ENCODE measurements around the gene MTERF4.

MTERF4 gene

GRCh38 chr2:241141214-241141770 is 39.2 kb upstream of the MTERF4 start:
- Histone ChIP-seq H3K27me3 (ENCODE audit: control insufficient read depth, insufficient read depth, low read length) (no peaks in the 10 kb centered on the region), H3K36me3 (ENCODE audit: insufficient read depth, low read length) (peaks cover 3% of the 10 kb centered on the region), H3K4me3 (ENCODE audit: low read length) (no peak overlapping the region), H3K4me1 (ENCODE audit: control insufficient read depth, insufficient read depth, low read length) (no peaks in the 10 kb centered on the region), H3K4me2 (ENCODE audit: low read length) (no peak overlapping the region), H3K9ac (ENCODE audit: low read depth, low read length) (no peak overlapping the region), H3K9me3 (replicated peaks; ENCODE audit: low read length) (no peaks in the 10 kb centered on the region)

- no peak overlapping the region for H3K4me2 ChIP-seq (ENCODE audit: low read length)
- no peaks in the 10 kb centered on the region for H3K4me1 ChIP-seq (ENCODE audit: control insufficient read depth, insufficient read depth, low read length)
- H3K9me3 ChIP-seq (replicated peaks; ENCODE audit: low read length), result no peaks in the 10 kb centered on the region
- H3K9ac ChIP-seq (ENCODE audit: low read depth, low read length), result no peak overlapping the region
- H3K27me3 ChIP-seq (ENCODE audit: control insufficient read depth, insufficient read depth, low read length), result no peaks in the 10 kb centered on the region
- H3K36me3 ChIP-seq (ENCODE audit: insufficient read depth, low read length), result peaks cover 3% of the 10 kb centered on the region
- no peak overlapping the region for H3K4me3 ChIP-seq (ENCODE audit: low read length)
Measured at GRCh38 chr2:241140445-241140840, 38.4 kb upstream of the MTERF4 start.

DNA sequence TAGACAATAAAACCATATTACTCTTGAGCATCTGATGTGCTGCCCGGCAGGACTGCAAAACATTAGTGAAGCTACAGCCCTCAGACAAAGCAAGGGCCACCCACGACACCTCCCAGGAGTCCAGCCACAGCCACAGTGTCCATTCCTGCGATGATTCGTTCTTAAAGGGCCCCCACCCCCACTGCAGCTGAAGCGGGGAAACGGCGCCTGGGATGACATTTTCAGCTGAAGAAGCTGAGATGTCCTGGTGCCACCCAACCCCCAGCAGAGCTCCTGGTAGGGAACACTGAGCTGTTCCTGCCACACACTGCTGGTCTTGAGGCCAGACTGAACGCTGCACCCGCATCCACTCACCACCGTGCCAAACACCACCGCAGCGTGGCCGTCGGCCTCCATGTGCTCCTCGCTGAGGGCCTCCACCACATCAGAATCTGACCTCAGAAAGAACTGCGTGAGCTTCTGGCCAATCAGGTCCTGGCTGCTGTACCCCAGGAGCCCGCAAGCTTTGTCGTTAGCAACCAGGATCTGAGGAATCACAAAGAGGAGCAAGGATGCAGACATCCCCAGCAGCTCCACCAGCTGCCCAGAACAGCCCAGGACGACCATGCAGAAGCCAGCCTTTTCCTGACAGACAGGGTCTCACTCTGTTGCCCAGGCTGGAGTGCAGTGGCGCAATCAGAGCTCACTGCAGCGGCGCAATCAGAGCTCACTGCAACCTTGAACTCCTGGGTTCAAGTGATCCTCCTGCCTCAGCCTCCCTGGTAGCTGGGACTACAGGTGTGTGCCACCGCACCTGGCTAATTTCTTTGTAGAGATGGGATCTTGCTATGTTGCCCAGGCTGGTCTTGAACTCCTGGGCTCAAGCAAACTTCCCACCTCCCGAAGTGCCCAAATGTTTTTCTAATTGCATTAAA is 37.7 kb upstream of the MTERF4 start:
- Histone ChIP-seq H3K27me3 (ENCODE audit: control insufficient read depth, insufficient read depth, low read length) (no peaks in the 10 kb centered on the region), H3K4me2 (ENCODE audit: low read length) (no peak overlapping the region), H3K9ac (ENCODE audit: low read depth, low read length) (no peak overlapping the region), H3K4me1 (ENCODE audit: control insufficient read depth, insufficient read depth, low read length) (no peaks in the 10 kb centered on the region), H3K9me3 (replicated peaks; ENCODE audit: low read length) (no peaks in the 10 kb centered on the region), H3K36me3 (ENCODE audit: insufficient read depth, low read length) (peaks cover 3% of the 10 kb centered on the region), H3K4me3 (ENCODE audit: low read length) (no peak overlapping the region)

DNA sequence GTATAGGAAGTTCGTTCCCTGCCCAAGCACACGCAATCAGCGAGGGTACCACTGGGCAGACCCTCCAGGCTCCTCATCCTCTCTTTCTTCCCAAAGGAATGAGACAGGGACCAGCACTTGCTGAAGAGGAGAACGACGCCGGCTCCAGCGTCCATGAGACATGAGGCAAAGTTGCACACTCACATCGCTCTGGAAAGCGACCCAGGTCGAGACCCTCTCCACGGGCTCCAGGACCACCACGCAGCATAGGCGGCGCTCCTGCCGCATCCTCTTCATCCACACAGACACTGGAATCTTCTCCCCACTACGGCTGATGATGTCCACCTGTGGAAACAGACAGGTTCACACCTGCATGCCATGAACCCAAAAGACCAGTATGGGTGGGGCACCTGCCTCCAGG is 36.4 kb upstream of the MTERF4 start:
- Histone ChIP-seq H3K27me3 (ENCODE audit: control insufficient read depth, insufficient read depth, low read length) (no peaks in the 10 kb centered on the region), H3K36me3 (ENCODE audit: insufficient read depth, low read length) (peaks cover 3% of the 10 kb centered on the region), H3K4me3 (ENCODE audit: low read length) (no peak overlapping the region), H3K4me2 (ENCODE audit: low read length) (no peak overlapping the region), H3K4me1 (ENCODE audit: control insufficient read depth, insufficient read depth, low read length) (no peaks in the 10 kb centered on the region), H3K9ac (ENCODE audit: low read depth, low read length) (no peak overlapping the region), H3K9me3 (replicated peaks; ENCODE audit: low read length) (no peaks in the 10 kb centered on the region)

DNA sequence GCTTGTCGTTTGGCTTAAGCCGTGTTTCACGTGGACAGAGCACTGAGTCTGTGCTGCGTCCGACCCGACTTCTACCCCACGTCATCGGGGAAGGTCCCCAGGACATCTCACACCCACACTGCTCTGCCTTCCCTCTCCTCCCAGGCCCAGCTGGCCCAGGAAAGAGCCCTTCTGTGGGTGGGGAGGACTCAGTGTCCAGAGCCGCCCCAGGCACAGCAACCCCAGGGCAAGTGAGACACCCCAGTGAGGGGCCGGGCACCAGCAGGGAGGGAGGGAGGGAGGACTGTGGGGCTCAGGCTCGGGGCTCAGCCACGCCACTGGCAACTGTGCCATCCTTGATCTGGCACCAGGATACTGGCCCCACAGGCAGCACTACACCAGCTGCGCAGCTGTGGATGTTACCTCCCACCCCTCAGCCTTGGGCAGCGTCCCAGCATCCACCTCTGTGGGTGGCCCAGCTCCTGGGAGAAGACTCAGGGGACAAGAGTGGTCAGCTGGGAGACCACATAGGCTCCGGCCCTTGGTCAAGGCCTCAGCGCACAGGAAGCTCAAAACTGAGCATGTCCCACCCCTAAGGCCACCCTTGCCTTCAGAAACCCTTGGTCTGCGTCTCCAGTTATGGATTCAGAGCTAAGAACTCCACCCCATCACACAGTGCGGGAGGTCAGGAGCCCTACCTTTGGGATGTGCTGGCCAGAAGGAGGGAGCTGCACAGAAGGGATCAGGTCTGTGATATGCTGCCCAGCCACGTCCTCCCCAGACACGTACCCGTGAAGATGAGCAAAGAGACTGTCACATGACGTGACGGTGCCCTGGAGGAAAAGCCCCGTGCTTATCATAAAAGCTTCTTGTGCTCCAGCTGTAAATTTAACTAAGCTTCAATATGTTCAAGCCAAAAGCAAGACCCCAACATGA is 35.4 kb upstream of the MTERF4 start:
- Histone ChIP-seq H3K4me3 (ENCODE audit: low read length) (no peak overlapping the region), H3K9ac (ENCODE audit: low read depth, low read length) (no peak overlapping the region), H3K27me3 (ENCODE audit: control insufficient read depth, insufficient read depth, low read length) (no peaks in the 10 kb centered on the region), H3K4me1 (ENCODE audit: control insufficient read depth, insufficient read depth, low read length) (no peaks in the 10 kb centered on the region), H3K4me2 (ENCODE audit: low read length) (no peak overlapping the region), H3K9me3 (replicated peaks; ENCODE audit: low read length) (no peaks in the 10 kb centered on the region), H3K36me3 (ENCODE audit: insufficient read depth, low read length) (peaks cover 3% of the 10 kb centered on the region)

GRCh38 chr2:241136661-241137260 is 34.7 kb upstream of the MTERF4 start:
- Histone ChIP-seq H3K4me1 (ENCODE audit: control insufficient read depth, insufficient read depth, low read length) (no peaks in the 10 kb centered on the region), H3K9ac (ENCODE audit: low read depth, low read length) (no peak overlapping the region), H3K4me2 (ENCODE audit: low read length) (no peak overlapping the region), H3K9me3 (replicated peaks; ENCODE audit: low read length) (no peaks in the 10 kb centered on the region), H3K27me3 (ENCODE audit: control insufficient read depth, insufficient read depth, low read length) (no peaks in the 10 kb centered on the region), H3K36me3 (ENCODE audit: insufficient read depth, low read length) (peaks cover 3% of the 10 kb centered on the region), H3K4me3 (ENCODE audit: low read length) (no peak overlapping the region)

DNA sequence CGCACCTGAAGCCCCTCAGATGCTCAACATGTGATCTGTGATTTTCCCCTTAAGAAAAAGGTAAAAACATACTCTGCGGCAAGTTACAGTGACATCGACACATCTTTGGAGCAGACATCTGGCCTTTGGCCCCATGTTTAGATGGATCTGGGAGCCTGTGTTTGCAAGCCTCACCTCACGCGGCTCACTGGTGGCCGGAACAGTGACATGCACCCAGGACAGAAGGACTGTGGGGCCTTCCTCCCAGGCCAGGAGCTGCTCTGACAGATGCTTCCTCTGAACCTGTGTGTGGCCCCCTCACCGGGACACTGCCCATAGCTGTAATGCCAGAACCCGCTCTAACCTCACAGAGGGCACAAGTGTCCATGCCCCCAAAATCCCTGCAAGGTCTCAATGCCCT is 34.1 kb upstream of the MTERF4 start:
- no peaks in the 10 kb centered on the region for H3K27me3 ChIP-seq (ENCODE audit: control insufficient read depth, insufficient read depth, low read length)
- H3K4me3 ChIP-seq (ENCODE audit: low read length), result no peak overlapping the region
- no peaks in the 10 kb centered on the region for H3K4me1 ChIP-seq (ENCODE audit: control insufficient read depth, insufficient read depth, low read length)
- H3K9ac ChIP-seq (ENCODE audit: low read depth, low read length), result no peak overlapping the region
- H3K36me3 ChIP-seq (ENCODE audit: insufficient read depth, low read length), result peaks cover 3% of the 10 kb centered on the region
- H3K4me2 ChIP-seq (ENCODE audit: low read length), result no peak overlapping the region
- H3K9me3 ChIP-seq (replicated peaks; ENCODE audit: low read length), result no peaks in the 10 kb centered on the region

GRCh38 chr2:241135737-241136136 is 33.6 kb upstream of the MTERF4 start:
- no peaks in the 10 kb centered on the region for H3K9me3 ChIP-seq (replicated peaks; ENCODE audit: low read length)
- no peak overlapping the region for H3K4me3 ChIP-seq (ENCODE audit: low read length)
- peaks cover 3% of the 10 kb centered on the region for H3K36me3 ChIP-seq (ENCODE audit: insufficient read depth, low read length)
- no peak overlapping the region for H3K9ac ChIP-seq (ENCODE audit: low read depth, low read length)
- no peaks in the 10 kb centered on the region for H3K27me3 ChIP-seq (ENCODE audit: control insufficient read depth, insufficient read depth, low read length)
- no peak overlapping the region for H3K4me2 ChIP-seq (ENCODE audit: low read length)
- no peaks in the 10 kb centered on the region for H3K4me1 ChIP-seq (ENCODE audit: control insufficient read depth, insufficient read depth, low read length)

DNA sequence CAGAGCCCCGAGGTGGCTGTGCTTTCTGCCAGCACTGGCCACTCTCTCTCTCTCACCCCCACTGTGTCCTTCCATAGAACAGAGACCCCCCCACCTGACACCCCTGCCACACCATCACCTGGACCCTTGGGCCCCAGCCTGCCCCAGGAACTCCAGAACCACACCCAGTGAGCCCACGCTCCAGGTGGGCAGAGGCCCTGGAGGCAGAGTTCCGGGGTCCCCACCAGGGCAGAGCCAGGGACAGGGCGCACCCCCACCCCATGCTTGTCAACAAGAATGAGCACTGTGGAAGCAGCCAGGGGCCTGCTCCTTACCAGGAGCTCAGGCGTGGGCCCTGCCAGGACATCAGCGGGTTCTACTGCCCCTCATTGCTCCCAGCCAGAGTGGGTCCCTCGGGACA is 32.6 kb upstream of the MTERF4 start:
- H3K27me3 ChIP-seq (ENCODE audit: control insufficient read depth, insufficient read depth, low read length), result no peaks in the 10 kb centered on the region
- no peaks in the 10 kb centered on the region for H3K9me3 ChIP-seq (replicated peaks; ENCODE audit: low read length)
- no peak overlapping the region for H3K9ac ChIP-seq (ENCODE audit: low read depth, low read length)
- no peak overlapping the region for H3K4me3 ChIP-seq (ENCODE audit: low read length)
- H3K4me1 ChIP-seq (ENCODE audit: control insufficient read depth, insufficient read depth, low read length), result no peaks in the 10 kb centered on the region
- H3K36me3 ChIP-seq (ENCODE audit: insufficient read depth, low read length), result peaks cover 3% of the 10 kb centered on the region
- H3K4me2 ChIP-seq (ENCODE audit: low read length), result no peak overlapping the region

DNA sequence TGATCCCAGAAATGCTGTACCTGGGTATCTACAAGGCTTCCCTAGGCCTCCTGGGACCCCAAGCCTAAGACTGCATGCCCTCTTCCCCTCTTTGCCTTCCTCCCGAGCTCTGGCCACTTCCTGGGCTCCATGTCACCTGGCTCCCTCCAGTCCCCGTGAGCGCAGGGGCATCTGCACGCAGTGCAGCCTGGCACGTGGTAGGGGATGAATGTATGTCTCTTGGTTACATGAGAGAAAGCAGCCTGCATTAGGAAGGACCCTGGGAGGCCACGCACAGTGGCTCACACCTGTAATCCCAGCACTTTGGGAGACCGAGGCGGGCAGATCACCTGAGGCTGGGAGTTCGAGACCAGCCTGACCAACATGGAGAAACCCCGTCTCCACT is 31.3 kb upstream of the MTERF4 start:
- no peak overlapping the region for H3K9ac ChIP-seq (ENCODE audit: low read depth, low read length)
- peaks cover 3% of the 10 kb centered on the region for H3K36me3 ChIP-seq (ENCODE audit: insufficient read depth, low read length)

More for the DNA sequence above, 31.3 kb upstream of the MTERF4 start:
- Histone ChIP-seq H3K4me3 (ENCODE audit: low read length) (no peak overlapping the region), H3K4me2 (ENCODE audit: low read length) (no peak overlapping the region), H3K4me1 (ENCODE audit: control insufficient read depth, insufficient read depth, low read length) (no peaks in the 10 kb centered on the region), H3K27me3 (ENCODE audit: control insufficient read depth, insufficient read depth, low read length) (no peaks in the 10 kb centered on the region), H3K9me3 (replicated peaks; ENCODE audit: low read length) (no peaks in the 10 kb centered on the region)
